ENCODE measurements around the gene MYPOP.

The MYPOP gene

DNA sequence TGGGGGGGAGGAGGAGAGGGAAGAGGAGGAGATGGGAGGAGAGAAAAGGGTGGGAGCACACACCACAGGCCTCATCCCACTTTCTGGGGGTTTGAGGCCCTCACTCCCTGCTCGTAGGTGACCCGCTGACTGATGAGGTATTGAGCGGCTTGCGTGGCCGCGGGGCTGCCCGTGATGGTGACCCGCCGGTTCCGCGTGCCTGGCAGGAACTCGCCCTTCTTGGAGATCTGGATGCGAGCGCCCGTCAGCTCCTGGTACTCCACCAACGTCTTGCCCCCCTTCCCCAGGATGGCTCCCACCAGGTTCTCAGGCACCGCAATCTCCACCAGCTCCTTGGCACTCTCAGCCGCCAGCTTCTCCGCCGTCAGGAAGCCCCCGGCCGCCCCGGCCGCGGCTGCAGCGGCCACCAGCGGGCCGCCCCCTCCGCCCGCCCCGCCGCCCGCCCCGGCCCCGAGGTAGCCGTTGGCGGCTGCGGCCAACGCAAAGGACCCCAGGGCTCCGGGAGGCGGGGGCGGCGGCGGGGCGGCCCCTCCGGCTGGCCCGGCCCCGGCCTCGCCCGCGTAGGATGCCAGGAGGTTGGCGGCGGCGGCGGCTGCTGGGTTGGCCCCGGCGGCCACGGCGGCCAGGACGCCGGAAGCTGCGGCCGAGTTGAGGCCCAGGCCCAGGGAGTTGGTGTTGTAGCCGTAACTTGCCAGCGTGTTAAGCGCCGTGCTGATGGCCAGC lies 37.5 kb upstream of the MYPOP start:
- Histone ChIP-seq H3K27me3 (ENCODE audit: control insufficient read depth, low read length) (peaks cover 16% of the 10 kb centered on the region), H3K4me3 (ENCODE audit: low read length) (no peak overlapping the region), H3K9me2 (replicated peaks; ENCODE audit: control insufficient read depth, low read length) (no peaks in the 10 kb centered on the region), H4K20me1 (ENCODE audit: control insufficient read depth, insufficient read depth, low read depth, low read length) (no peaks in the 10 kb centered on the region), H3K9me3 (ENCODE audit: control insufficient read depth, insufficient read depth, low read length) (no peaks in the 10 kb centered on the region), H3K4me2 (ENCODE audit: low read length) (no peak overlapping the region), H3K27ac (ENCODE audit: low read depth, low read length) (no peak overlapping the region), H3K79me2 (ENCODE audit: control insufficient read depth, low read length) (no peaks in the 10 kb centered on the region), H3K4me1 (ENCODE audit: control insufficient read depth, low read length) (peaks cover 6% of the 10 kb centered on the region; the same call in 1 of the 2 replicates), H3F3A (ENCODE audit: control insufficient read depth, insufficient read depth) (no peaks in the 10 kb centered on the region), H3K36me3 (ENCODE audit: control insufficient read depth, low read length) (no peaks in the 10 kb centered on the region)
- TF ChIP-seq EZH2phosphoT487 (IDR thresholded peaks at IDR 0.05; ENCODE audit: borderline replicate concordance, low read length), result no peak
- TF ChIP-seq, protein P1, sequence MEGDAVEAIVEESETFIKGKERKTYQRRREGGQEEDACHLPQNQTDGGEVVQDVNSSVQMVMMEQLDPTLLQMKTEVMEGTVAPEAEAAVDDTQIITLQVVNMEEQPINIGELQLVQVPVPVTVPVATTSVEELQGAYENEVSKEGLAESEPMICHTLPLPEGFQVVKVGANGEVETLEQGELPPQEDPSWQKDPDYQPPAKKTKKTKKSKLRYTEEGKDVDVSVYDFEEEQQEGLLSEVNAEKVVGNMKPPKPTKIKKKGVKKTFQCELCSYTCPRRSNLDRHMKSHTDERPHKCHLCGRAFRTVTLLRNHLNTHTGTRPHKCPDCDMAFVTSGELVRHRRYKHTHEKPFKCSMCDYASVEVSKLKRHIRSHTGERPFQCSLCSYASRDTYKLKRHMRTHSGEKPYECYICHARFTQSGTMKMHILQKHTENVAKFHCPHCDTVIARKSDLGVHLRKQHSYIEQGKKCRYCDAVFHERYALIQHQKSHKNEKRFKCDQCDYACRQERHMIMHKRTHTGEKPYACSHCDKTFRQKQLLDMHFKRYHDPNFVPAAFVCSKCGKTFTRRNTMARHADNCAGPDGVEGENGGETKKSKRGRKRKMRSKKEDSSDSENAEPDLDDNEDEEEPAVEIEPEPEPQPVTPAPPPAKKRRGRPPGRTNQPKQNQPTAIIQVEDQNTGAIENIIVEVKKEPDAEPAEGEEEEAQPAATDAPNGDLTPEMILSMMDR (IDR thresholded peaks at IDR 0.05; ENCODE audit: low read depth, low read length, poor library complexity, severe bottlenecking), result no peak

DNA sequence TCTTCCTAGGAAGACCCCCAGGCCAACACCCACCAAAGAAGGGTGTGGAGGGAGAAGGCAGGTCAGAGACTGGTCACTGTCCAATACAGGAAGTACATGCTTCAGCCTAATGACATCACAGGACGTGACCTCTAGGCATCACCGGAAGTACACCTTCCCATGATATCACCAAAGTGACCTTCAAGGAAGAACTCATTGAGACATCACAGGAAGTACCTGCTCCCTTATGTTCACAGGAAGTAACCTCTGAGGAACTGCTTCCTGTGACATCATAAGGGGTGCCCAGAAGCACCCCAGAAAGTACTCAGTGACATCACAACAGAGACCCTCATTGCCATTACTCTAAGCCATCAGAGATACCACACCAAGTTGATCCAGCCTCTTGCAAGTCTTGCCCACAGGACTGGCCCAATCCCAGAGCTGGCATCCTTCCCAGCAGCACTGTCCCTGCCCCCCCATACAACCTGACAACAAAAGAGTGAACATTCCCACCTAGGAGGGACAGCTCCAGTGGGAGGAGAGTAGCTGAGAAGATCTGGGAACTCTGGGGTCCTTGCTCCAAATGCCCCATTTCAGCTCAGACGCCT lies 36.4 kb upstream of the MYPOP start:
- Histone ChIP-seq H3K9me2 (replicated peaks; ENCODE audit: control insufficient read depth, low read length) (no peaks in the 10 kb centered on the region), H3K4me2 (ENCODE audit: low read length) (no peak overlapping the region), H4K20me1 (ENCODE audit: control insufficient read depth, insufficient read depth, low read depth, low read length) (no peaks in the 10 kb centered on the region), H3K4me1 (ENCODE audit: control insufficient read depth, low read length) (peaks cover 6% of the 10 kb centered on the region; the same call in 1 of the 2 replicates), H3K79me2 (ENCODE audit: control insufficient read depth, low read length) (no peaks in the 10 kb centered on the region), H3F3A (ENCODE audit: control insufficient read depth, insufficient read depth) (no peaks in the 10 kb centered on the region), H3K27me3 (ENCODE audit: control insufficient read depth, low read length) (peaks cover 11% of the 10 kb centered on the region), H3K36me3 (ENCODE audit: control insufficient read depth, low read length) (no peaks in the 10 kb centered on the region), H3K4me3 (ENCODE audit: low read length) (no peak overlapping the region), H3K27ac (ENCODE audit: low read depth, low read length) (no peak overlapping the region), H3K9me3 (ENCODE audit: control insufficient read depth, insufficient read depth, low read length) (no peaks in the 10 kb centered on the region)
- TF ChIP-seq, protein P1 (IDR thresholded peaks at IDR 0.05; ENCODE audit: low read depth, low read length, poor library complexity, severe bottlenecking), result no peak
- no peak for TF ChIP-seq EZH2phosphoT487 (IDR thresholded peaks at IDR 0.05; ENCODE audit: borderline replicate concordance, low read length)

DNA sequence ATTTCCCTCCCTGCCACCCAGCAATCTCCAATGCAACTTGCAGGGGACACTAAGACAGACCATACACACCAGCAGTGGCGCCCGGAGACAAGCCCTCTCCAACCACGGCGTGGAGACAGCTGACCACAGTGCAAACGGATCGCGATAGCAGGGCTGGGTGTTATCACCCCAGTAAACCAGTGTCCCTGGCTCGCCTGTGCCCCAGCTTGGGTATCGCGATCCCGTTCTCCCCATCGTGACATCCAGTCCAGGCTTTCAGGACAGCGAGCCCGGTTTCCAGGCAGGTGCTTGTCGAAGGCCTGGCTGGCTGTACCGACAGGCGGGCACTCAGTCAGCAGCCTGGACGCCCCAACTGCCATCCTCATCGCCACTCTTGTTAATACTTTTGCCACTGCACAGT lies 32.9 kb upstream of the MYPOP start:
- Histone ChIP-seq H3K9me2 (replicated peaks; ENCODE audit: control insufficient read depth, low read length) (no peaks in the 10 kb centered on the region), H3K27ac (ENCODE audit: low read depth, low read length) (no peak overlapping the region), H3K4me1 (ENCODE audit: control insufficient read depth, low read length) (peaks cover 6% of the 10 kb centered on the region; the same call in 1 of the 2 replicates), H3K4me3 (ENCODE audit: low read length) (no peak overlapping the region), H3K79me2 (ENCODE audit: control insufficient read depth, low read length) (no peaks in the 10 kb centered on the region), H3K9me3 (ENCODE audit: control insufficient read depth, insufficient read depth, low read length) (no peaks in the 10 kb centered on the region), H3K27me3 (ENCODE audit: control insufficient read depth, low read length) (peaks cover 11% of the 10 kb centered on the region), H4K20me1 (ENCODE audit: control insufficient read depth, insufficient read depth, low read depth, low read length) (no peaks in the 10 kb centered on the region), H3F3A (ENCODE audit: control insufficient read depth, insufficient read depth) (no peaks in the 10 kb centered on the region), H3K4me2 (ENCODE audit: low read length) (no peak overlapping the region), H3K36me3 (ENCODE audit: control insufficient read depth, low read length) (no peaks in the 10 kb centered on the region)
- TF ChIP-seq, protein P1 (IDR thresholded peaks at IDR 0.05; ENCODE audit: low read depth, low read length, poor library complexity, severe bottlenecking), result no peak
- TF ChIP-seq EZH2phosphoT487 (IDR thresholded peaks at IDR 0.05; ENCODE audit: borderline replicate concordance, low read length), result no peak

All from DOHH2 (cell line).